BJ (cell line): Measurements from ENCODE around the gene FAF2. TPM values are rescaled to one million over a fixed set of nuclear protein-coding genes. Genes with fewer than 3 reads are reported as not detected.

ENCODE experiments used
- CTCF ChIA-PET: fragments of 350-600 bp; formaldehyde crosslinking; extraction: SDS; loops from one replicate; lab custom pipeline; 2021; ENCODE audit warnings: antibody characterized with exemption, inconsistent platforms; lab: Yijun Ruan, JAX
- POLR2A ChIA-PET: fragments of 300-600 bp; sonication (Branson Sonifier 250); formaldehyde crosslinking; extraction: SDS; loops from one replicate; lab custom pipeline; 2021; ENCODE audit warnings: antibody characterized with exemption; lab: Charles Lee
- DNase-seq: peaks from one replicate; pipeline ENCODE4 v3.0.0-alpha.2; 2011; ENCODE audit warnings: low read depth
- H3K27me3 ChIP-seq: 2 replicates; pipeline ENCODE4 v1.6.0; 2011; ENCODE audit warnings: low read length; ENCODE audit not compliant: control insufficient read depth, insufficient read depth
- H3K36me3 ChIP-seq: 2 replicates; pipeline ENCODE4 v1.5.1; 2011; ENCODE audit warnings: low read length; ENCODE audit not compliant: control insufficient read depth, insufficient read depth
- H3K4me3 ChIP-seq: 2 replicates; pipeline ENCODE4 v1.5.1; 2011; ENCODE audit warnings: low read depth, mild to moderate bottlenecking, control low read depth, low read length
- CTCF ChIP-seq: IDR thresholded peaks from 2 replicates; pipeline ENCODE4 v1.5.1; 2011; ENCODE audit warnings: low read depth, mild to moderate bottlenecking, control low read depth, inconsistent platforms, low read length, moderate library complexity; ENCODE audit not compliant: insufficient read depth
- polyA plus RNA-seq: library from polyadenylated mRNA; depleted of rRNA; stranded (reverse); fragments of >200 nt; gene quantifications from 2 replicates; pipeline ENCODE4 v1.2.3, GENCODE V29; 2011

FAF2 gene
- polyA plus RNA-seq, 1 experiment = 36.9 TPM

- TF ChIP-seq CTCF = no peak
- POLR2A ChIA-PET = no interaction called here
- DNase-seq = no peak
- no peak overlapping the region for H3K4me3 ChIP-seq
- CTCF ChIA-PET = no interaction called here
- no peaks in the 10 kb centered on the region for H3K27me3 ChIP-seq
- H3K36me3 ChIP-seq = no peaks in the 10 kb centered on the region; the same call in 1 of the 2 replicates
These were observed 6.7 kb downstream of the FAF2 start for GRCh38 chr5:176454724-176455394.

GRCh38 chr5:176458904-176459561 lies 10.8 kb downstream of the FAF2 start:
- no peak for DNase-seq
- H3K4me3 ChIP-seq = no peak overlapping the region
- H3K36me3 ChIP-seq = no peaks in the 10 kb centered on the region
- no peaks in the 10 kb centered on the region for H3K27me3 ChIP-seq
- TF ChIP-seq CTCF = no peak
- ChIA-PET CTCF (interaction anchor here (0.7 to 1.3 kb wide), 2 partner anchors 11 to 373 kb away, joined by 3 to 5 read pairs; partner anchors contain the start of gene FAF2), POLR2A (no interaction called here)

GRCh38 chr5:176461349-176461748 lies 13.2 kb downstream of the FAF2 start:
- Histone ChIP-seq H3K4me3 (no peak overlapping the region), H3K27me3 (no peaks in the 10 kb centered on the region), H3K36me3 (no peaks in the 10 kb centered on the region)
- POLR2A ChIA-PET = no interaction called here
- CTCF ChIA-PET = interaction anchor here (1.3 kb wide), 1 partner anchor 14 kb away, joined by 4 read pairs; the partner anchor contains the start of gene FAF2
- no peak for DNase-seq
- TF ChIP-seq CTCF = no peak

GRCh38 chr5:176463113-176463764 lies 15.1 kb downstream of the FAF2 start:
- Histone ChIP-seq H3K36me3 (no peaks in the 10 kb centered on the region), H3K27me3 (no peaks in the 10 kb centered on the region), H3K4me3 (no peak overlapping the region)
- ChIA-PET POLR2A (no interaction called here), CTCF (interaction anchor here (1.3 to 1.4 kb wide), 2 partner anchors 16 to 81 kb away, joined by 3 to 5 read pairs; no protein-coding TSS in a partner anchor)
- no peak for TF ChIP-seq CTCF
- DNase-seq = no peak

- ChIA-PET POLR2A (no interaction called here), CTCF (interaction anchor here (1.2 to 1.9 kb wide), 2 partner anchors 18 to 24 kb away, joined by 5 to 10 read pairs; partner anchors contain the start of gene FAF2)
- H3K36me3 ChIP-seq = no peaks in the 10 kb centered on the region
- DNase-seq = no peak
- no peak overlapping the region for H3K4me3 ChIP-seq
- TF ChIP-seq CTCF = no peak
- no peaks in the 10 kb centered on the region for H3K27me3 ChIP-seq
These were observed 18.2 kb downstream of the FAF2 start for GRCh38 chr5:176466245-176466871.
